K562 (cell line): ENCODE data around the gene KSR2. TPM values are rescaled to one million over a fixed set of nuclear protein-coding genes. Genes with fewer than 3 reads are reported as not detected.

Experiments
- ATAC-seq: fragments of 200-7000 bp; cut with Tn5 transposase; 3 replicates; pipeline ENCODE4 v1.9.1; 2020; ENCODE audit warnings: moderate library complexity
- BruUV-seq: library from RNA; stranded (reverse); fragments of 400-500 nt; replicated peaks from 2 replicates; lab custom pipeline; 2021; lab: Mats Ljungman, UMichigan
- CTCF ChIA-PET: fragments of 300-600 bp; formaldehyde crosslinking; extraction: SDS; loops from one replicate; lab custom pipeline; 2021; ENCODE audit warnings: low intra/inter-chr PET ratio; lab: Yijun Ruan, JAX
- POLR2A ChIA-PET: fragments of 300-600, 350-650 bp; sonication (Branson Sonifier 250); formaldehyde crosslinking; extraction: SDS; loops from one replicate; lab custom pipeline; 2021; ENCODE audit warnings: antibody characterized with exemption, inconsistent platforms; lab: Yijun Ruan, JAX
- DNase-seq, 4 experiments: peaks; one replicate each; pipeline versions ENCODE4 v3.0.0 to v3.0.0-alpha.2; 2011 to 2018; ENCODE audit warnings: low spot score in 3 of 4, mixed read lengths in 3 of 4; ENCODE audit errors: extremely low read depth in 1 of 4
- FAIRE-seq: peaks from 2 replicates; lab custom pipeline; 2011; peaks lifted over from hg19 to GRCh38; lab: Jason Lieb, UNC
- H2AFZ ChIP-seq: 2 replicates; pipeline ENCODE4 v1.6.0; 2011; ENCODE audit warnings: low read depth, low read length, control low read depth, inconsistent platforms
- H3K27ac ChIP-seq: fragments of 200-600 bp; 3 replicates; pipeline ENCODE4 v1.8.0; 2011; ENCODE audit warnings: low read depth, mild to moderate bottlenecking, control low read depth, inconsistent platforms, low read length, moderate library complexity, mixed read lengths; ENCODE audit errors: extremely low read depth
- H3K27me3 ChIP-seq, 2 experiments: fragments of 300-600 bp in 1 of 2; 2 replicates in 1 of 2; 3 replicates in 1 of 2; pipeline versions ENCODE4 v1.6.0 to v1.8.0; 2011; ENCODE audit warnings: inconsistent platforms in 2 of 2, low read length in 2 of 2, mild to moderate bottlenecking in 1 of 2, mixed read lengths in 1 of 2, moderate library complexity in 1 of 2; ENCODE audit not compliant: control insufficient read depth in 2 of 2, insufficient read depth in 2 of 2
- H3K36me3 ChIP-seq: fragments of 300-600 bp; 3 replicates; pipeline ENCODE4 v1.8.0; 2011; ENCODE audit warnings: mild to moderate bottlenecking, low read length, inconsistent platforms; ENCODE audit not compliant: control insufficient read depth, insufficient read depth
- H3K4me1 ChIP-seq, 2 experiments: fragments of 200-600 bp in 1 of 2; replicated peaks in 1 of 2; 2 replicates in 1 of 2; 3 replicates in 1 of 2; pipeline versions ENCODE4 v1.5.1 to v1.8.0; 2011; ENCODE audit warnings: inconsistent platforms in 2 of 2, low read length in 2 of 2, mild to moderate bottlenecking in 1 of 2, mixed read lengths in 1 of 2, moderate library complexity in 1 of 2; ENCODE audit not compliant: control insufficient read depth in 2 of 2, insufficient read depth in 2 of 2
- H3K4me2 ChIP-seq: 2 replicates; pipeline ENCODE4 v1.6.1; 2011; ENCODE audit warnings: low read length, control low read depth, inconsistent platforms, mixed read lengths; ENCODE audit not compliant: insufficient read depth
- H3K4me3 ChIP-seq: fragments of 200-600 bp; sonication (generic), shearing (Covaris generic); 2 replicates; pipeline ENCODE4 v1.5.1; 2016; ENCODE audit warnings: control low read depth, inconsistent platforms
- H3K79me2 ChIP-seq: fragments of 200-600 bp; 3 replicates; pipeline ENCODE4 v1.8.0; 2011; ENCODE audit warnings: low read length, inconsistent platforms; ENCODE audit not compliant: control insufficient read depth, insufficient read depth
- H3K9ac ChIP-seq, 2 experiments: 2 replicates each; pipeline versions ENCODE4 v1.6.0 to v1.6.1; 2011; ENCODE audit warnings: low read depth in 2 of 2, low read length in 2 of 2, control low read depth in 1 of 2, inconsistent platforms in 1 of 2, mild to moderate bottlenecking in 1 of 2, mixed read lengths in 1 of 2; ENCODE audit not compliant: insufficient read depth in 1 of 2
- H3K9me1 ChIP-seq: one replicate; pipeline ENCODE4 v1.6.0; 2011; ENCODE audit warnings: inconsistent platforms, mild to moderate bottlenecking, low read length, moderate library complexity; ENCODE audit not compliant: control insufficient read depth, insufficient read depth
- H3K9me3 ChIP-seq: replicated peaks from 2 replicates; pipeline ENCODE4 v1.5.1; 2011; ENCODE audit warnings: low read depth, low read length, inconsistent platforms; ENCODE audit not compliant: control insufficient read depth, insufficient read depth
- H4K20me1 ChIP-seq: replicated peaks from 2 replicates; pipeline ENCODE4 v1.6.1; 2011; ENCODE audit warnings: low read length, inconsistent platforms, mixed read lengths; ENCODE audit not compliant: control insufficient read depth, insufficient read depth
- ELK3 ChIP-seq: fragments of 450-650 bp; formaldehyde crosslinking; IDR thresholded peaks from 2 replicates; pipeline ENCODE4 v1.4.0; 2020; ENCODE audit warnings: mild to moderate bottlenecking
- FOXJ2 ChIP-seq: fragments of 200-800 bp; sonication (Bioruptor generic); IDR thresholded peaks from 2 replicates; pipeline ENCODE4 v1.6.1; 2016; ENCODE audit warnings: missing genetic modification characterization, missing compliant biosample characterization
- FOXK2 ChIP-seq, 2 experiments: fragments of 450-650 bp; IDR thresholded peaks in 1 of 2; conservative IDR thresholded peaks in 1 of 2; 2 replicates each; pipeline ENCODE4 v1.6.1; 2016; ENCODE audit warnings: low read depth in 2 of 2, mild to moderate bottlenecking in 1 of 2
- MYBL2 ChIP-seq, 2 experiments: fragments of 450-650 bp in 1 of 2; sonication (generic) in 1 of 2; formaldehyde crosslinking in 1 of 2; IDR thresholded peaks; 2 replicates each; pipeline versions ENCODE4 v1.6.1 to v1.8.1; 2017 to 2022; ENCODE audit warnings: borderline replicate concordance in 1 of 2, inconsistent platforms in 1 of 2, low read depth in 1 of 2, mild to moderate bottlenecking in 1 of 2, missing genetic modification reagents in 1 of 2, moderate library complexity in 1 of 2
- NCOR1 ChIP-seq: fragments of 450-650 bp; IDR thresholded peaks from 2 replicates; pipeline ENCODE4 v1.6.1; 2016; ENCODE audit warnings: mild to moderate bottlenecking, moderate library complexity
- PHF21A ChIP-seq: fragments of 450-650 bp; IDR thresholded peaks from 2 replicates; pipeline ENCODE4 v1.6.1; 2017; ENCODE audit warnings: low read depth, borderline replicate concordance
- RBM25 ChIP-seq: fragments of 200-400 bp; formaldehyde crosslinking; IDR thresholded peaks from 2 replicates; pipeline ENCODE4 v1.6.1; 2018; ENCODE audit warnings: low read length, low read depth, moderate library complexity; ENCODE audit not compliant: severe bottlenecking
- STAT5A ChIP-seq: IDR thresholded peaks from 2 replicates; pipeline ENCODE4 v1.6.1; 2012; ENCODE audit warnings: low read length, inconsistent platforms, borderline replicate concordance
- TAF1 ChIP-seq: IDR thresholded peaks from 2 replicates; pipeline ENCODE4 v1.6.1; 2011; ENCODE audit warnings: mild to moderate bottlenecking, low read length, moderate library complexity; ENCODE audit not compliant: insufficient read depth, control insufficient read depth, severe bottlenecking; ENCODE audit errors: extremely low read depth
- TEAD4 ChIP-seq, 2 experiments: sonication (generic) in 1 of 2; formaldehyde crosslinking in 1 of 2; IDR thresholded peaks; 2 replicates each; pipeline versions ENCODE4 v1.6.1 to v1.8.0; 2012 to 2022; ENCODE audit warnings: borderline replicate concordance in 1 of 2, inconsistent platforms in 1 of 2, low read length in 1 of 2, mild to moderate bottlenecking in 1 of 2, missing genetic modification reagents in 1 of 2
- ZNF24 ChIP-seq: fragments of 450-650 bp; IDR thresholded peaks from 2 replicates; pipeline ENCODE4 v1.6.1; 2016
- ZNF407 ChIP-seq: fragments of 450-650 bp; IDR thresholded peaks from 2 replicates; pipeline ENCODE4 v1.6.1; 2016; ENCODE audit warnings: low read depth
- ZNF77 ChIP-seq: fragments of 250-450 bp; sonication (Bioruptor Pico); IDR thresholded peaks from 2 replicates; pipeline ENCODE4 v1.5.0; 2020
- WGBS: fragments of 100-300 bp; shearing (Covaris generic); methylation state at CpG from one replicate; pipeline ENCODE4 v1.1.6; 2016; ENCODE audit warnings: low coverage, mixed read lengths; ENCODE audit not compliant: insufficient coverage; ENCODE audit errors: missing lambda C conversion rate; 5-methylcytosine and 5-hydroxymethylcytosine counted together
- in situ Hi-C: fragments of 300-500 bp; cut with MboI; formaldehyde crosslinking; loops from 4 replicates; pipeline ENCODE4 v1.15.0; 2018; ENCODE audit warnings: inconsistent platforms, mixed read lengths
- intact Hi-C: fragments of 100-400 bp; cut with micrococcal nuclease; formaldehyde crosslinking; loops from 2 replicates; pipeline ENCODE4 v1.14.2; 2022
- polyA plus RNA-seq, 8 experiments: library from polyadenylated mRNA; depleted of rRNA in 4 of 8; stranded (reverse) in 5 of 8; unstranded in 3 of 8; fragments of >200 nt; fragmentation: Nextera tagmentation in 2 of 8; fragmentation: Illumina TruSeq in 1 of 8; extraction: Ambion mirVana in 2 of 8; extraction: Trizol in 1 of 8; gene quantifications; 2 replicates each; pipeline versions ENCODE4 v1.2.1 to v1.2.3, GENCODE V29; 2011 to 2014; ENCODE audit warnings: inconsistent platforms in 1 of 8, missing spikeins in 1 of 8
- total RNA-seq, 7 experiments: library from RNA; depleted of rRNA in 6 of 7; stranded (reverse); fragments of >200 nt in 6 of 7; fragmentation: Illumina TruSeq in 2 of 7; extraction: Trizol in 2 of 7; gene quantifications; 2 replicates each; pipeline versions ENCODE4 v1.2.1 to v1.2.3, GENCODE V29; 2011 to 2021; ENCODE audit warnings: low replicate concordance in 1 of 7

Gene KSR2
- total and polyA plus RNA-seq, 9 of the 15 experiments (the other 6 are each of a cell fraction or from before 2014, with no cell fraction given) = not detected

- TF ChIP-seq FOXK2 (conservative IDR thresholded peaks at IDR 0.05 in 1 of 2, IDR thresholded peaks at IDR 0.05 in 1 of 2; ENCODE audit: low read depth in 2 of 2) (no peak), TEAD4 (IDR thresholded peaks at IDR 0.05; ENCODE audit: low read length) (no peak), TEAD4 (CRISPR knock-in tag; IDR thresholded peaks at IDR 0.05; ENCODE audit: borderline replicate concordance) (no peak), RBM25 (no peak), ELK3 (no peak), ZNF24 (no peak), STAT5A (no peak), MYBL2 (IDR thresholded peaks at IDR 0.05; ENCODE audit: low read depth) (no peak), MYBL2 (CRISPR knock-in tag; IDR thresholded peaks at IDR 0.05; ENCODE audit: borderline replicate concordance) (no peak), PHF21A (no peak)
Observed at GRCh38 chr12:117523971-117524370, 444.8 kb downstream of the KSR2 start (continued).

GRCh38 chr12:117522559-117522958, 446.2 kb downstream of the KSR2 start:
- POLR2A ChIA-PET = no interaction called here
- no peaks in the 10 kb centered on the region for H3K79me2 ChIP-seq
- no peak overlapping the region for H3K27ac ChIP-seq
- no peak overlapping the region for H2AFZ ChIP-seq
- no peaks in the 10 kb centered on the region for H3K9me3 ChIP-seq
- WGBS = 7% methylated on average over 1 of the region's 1 CpG
- H3K36me3 ChIP-seq = no peaks in the 10 kb centered on the region
- H3K4me1 ChIP-seq = no peaks in the 10 kb centered on the region
- intact Hi-C loops (no loop called here), in situ Hi-C loops (no loop called here)
- ATAC-seq (no peak), FAIRE-seq (no peak), DNase-seq (no peak)
- H3K4me3 ChIP-seq = no peak overlapping the region
- peaks cover 2 to 29% of the 10 kb centered on the region in 2 experiments; a peak in 3 of 5 replicates for H3K27me3 ChIP-seq
- H4K20me1 ChIP-seq = no peaks in the 10 kb centered on the region
- H3K4me2 ChIP-seq = no peak overlapping the region
- no TSS peak for BruUV-seq
- H3K9ac ChIP-seq = no peak overlapping the region
- H3K9me1 ChIP-seq = no peaks in the 10 kb centered on the region
- CTCF ChIA-PET = no interaction called here
- no peak for TF ChIP-seq NCOR1
- no peak for TF ChIP-seq ZNF407
- no peak for TF ChIP-seq ZNF77 (CRISPR knock-in tag)
- TF ChIP-seq FOXJ2 (tag) = no peak
- no peak for TF ChIP-seq TAF1
